K562 (cell line): ENCODE measurements around the gene TMEM164. TPM values are rescaled to one million over a fixed set of nuclear protein-coding genes. Genes with fewer than 3 reads are reported as not detected.

Source experiments
- CEBPB ChIP-seq: fragments of 450-650 bp; IDR thresholded peaks from 2 replicates; pipeline ENCODE4 v1.6.1; 2016; ENCODE audit warnings: missing genetic modification characterization, missing compliant biosample characterization
- DEAF1 ChIP-seq: fragments of 450-650 bp; formaldehyde crosslinking; IDR thresholded peaks from 2 replicates; pipeline ENCODE4 v1.4.0; 2020; ENCODE audit warnings: mild to moderate bottlenecking, moderate library complexity
- EZH2 ChIP-seq: IDR thresholded peaks from 2 replicates; pipeline ENCODE4 v1.6.1; 2012; ENCODE audit warnings: low read depth, mild to moderate bottlenecking, inconsistent platforms, low read length, borderline replicate concordance
- FOXA1 ChIP-seq: fragments of 450-650 bp; IDR thresholded peaks from 2 replicates; pipeline ENCODE4 v1.6.1; 2016; ENCODE audit warnings: mild to moderate bottlenecking, borderline replicate concordance
- NFE2 ChIP-seq: IDR thresholded peaks from 2 replicates; pipeline ENCODE4 v1.6.1; 2014; ENCODE audit warnings: antibody characterized with exemption, low read depth
- POLR2A ChIP-seq: fragments of 450-650 bp; conservative IDR thresholded peaks from 2 replicates; pipeline ENCODE4 v1.6.1; 2016
- SIN3B ChIP-seq: fragments of 450-650 bp; IDR thresholded peaks from 2 replicates; pipeline ENCODE4 v1.6.1; 2017; ENCODE audit warnings: low read depth, mild to moderate bottlenecking, moderate library complexity
- SOX6 ChIP-seq: fragments of 450-650 bp; IDR thresholded peaks from 2 replicates; pipeline ENCODE4 v1.6.1; 2014; ENCODE audit warnings: mild to moderate bottlenecking
- ZNF41 ChIP-seq: fragments of 250-450 bp; sonication (Bioruptor Pico); conservative IDR thresholded peaks from 2 replicates; pipeline ENCODE4 v1.4.0; 2020; ENCODE audit warnings: mild to moderate bottlenecking
- polyA plus RNA-seq, 8 experiments: library from polyadenylated mRNA; depleted of rRNA in 4 of 8; stranded (reverse) in 5 of 8; unstranded in 3 of 8; fragments of >200 nt; fragmentation: Nextera tagmentation in 2 of 8; fragmentation: Illumina TruSeq in 1 of 8; extraction: Ambion mirVana in 2 of 8; extraction: Trizol in 1 of 8; gene quantifications; 2 replicates each; pipeline versions ENCODE4 v1.2.1 to v1.2.3, GENCODE V29; 2011 to 2014; ENCODE audit warnings: inconsistent platforms in 1 of 8, missing spikeins in 1 of 8
- total RNA-seq, 7 experiments: library from RNA; depleted of rRNA in 6 of 7; stranded (reverse); fragments of >200 nt in 6 of 7; fragmentation: Illumina TruSeq in 2 of 7; extraction: Trizol in 2 of 7; gene quantifications; 2 replicates each; pipeline versions ENCODE4 v1.2.1 to v1.2.3, GENCODE V29; 2011 to 2021; ENCODE audit warnings: low replicate concordance in 1 of 7
- TF ChIP-seq, protein P1 (sequence below), 2 experiments: fragments of 250-450 bp in 1 of 2; fragments of 450-650 bp in 1 of 2; sonication (Bioruptor Pico) in 1 of 2; IDR thresholded peaks; 2 replicates each; pipeline versions ENCODE4 v1.6.1 to v1.8.0; 2016 to 2021; ENCODE audit warnings: mild to moderate bottlenecking in 2 of 2, moderate library complexity in 2 of 2, missing compliant biosample characterization in 1 of 2, missing genetic modification characterization in 1 of 2
- TF ChIP-seq, protein P2 (sequence below), 2 experiments: fragments of 450-650 bp in 1 of 2; sonication (generic) in 1 of 2; formaldehyde crosslinking in 1 of 2; IDR thresholded peaks; 2 replicates each; pipeline versions ENCODE4 v1.7.1 to v1.9.0; 2016 to 2022; ENCODE audit warnings: inconsistent platforms in 1 of 2, mild to moderate bottlenecking in 1 of 2, missing genetic modification reagents in 1 of 2

Gene TMEM164
- total and polyA plus RNA-seq, 9 of the 15 experiments (the other 6 are each of a cell fraction or from before 2014, with no cell fraction given) = 2.4 to 57.3 (median 23.1) TPM

DNA sequence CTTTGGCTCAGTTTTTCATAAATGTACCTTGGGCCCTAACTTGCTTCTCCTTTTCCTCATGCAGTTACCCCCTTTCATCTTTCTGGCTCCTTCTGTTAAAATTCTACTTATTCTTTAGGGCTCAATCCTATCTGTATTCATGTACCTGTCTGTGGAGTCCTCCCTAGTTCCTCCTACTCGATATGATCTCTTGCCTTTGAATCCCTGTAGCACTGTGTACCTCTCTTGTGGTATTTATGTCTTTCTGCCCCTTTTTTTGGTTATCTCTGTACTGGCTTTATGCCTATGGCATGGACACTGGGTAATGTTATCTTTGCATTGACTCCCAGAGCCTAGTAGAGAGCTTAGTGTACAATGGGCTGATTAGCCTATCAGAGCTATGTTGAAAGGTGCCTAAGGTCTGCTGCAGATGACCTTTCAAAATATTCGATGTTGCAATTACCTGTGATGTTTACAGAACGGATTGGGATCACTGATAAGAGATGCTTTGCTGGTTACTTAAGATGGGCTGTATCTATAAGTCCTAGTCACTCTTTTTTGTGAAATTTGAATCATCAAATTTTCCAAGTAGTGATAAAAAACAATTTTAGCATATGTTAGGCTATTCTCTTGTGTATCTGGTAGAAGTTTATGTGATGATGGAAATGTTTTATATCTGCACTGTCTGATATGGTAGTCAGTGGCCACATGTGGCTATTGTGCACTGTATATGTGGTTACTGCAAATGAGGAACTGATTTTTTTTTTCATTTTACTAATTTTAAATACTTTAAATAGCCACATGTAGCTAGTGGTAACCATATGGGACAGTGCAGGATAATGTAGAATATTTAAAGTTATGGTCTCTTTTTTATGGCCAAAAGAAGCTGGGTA lies 33.5 kb downstream of the TMEM164 start (continued):
- TF ChIP-seq, protein P1, sequence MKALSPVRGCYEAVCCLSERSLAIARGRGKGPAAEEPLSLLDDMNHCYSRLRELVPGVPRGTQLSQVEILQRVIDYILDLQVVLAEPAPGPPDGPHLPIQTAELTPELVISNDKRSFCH (CRISPR knock-in tag; IDR thresholded peaks at IDR 0.05) = no peak
- TF ChIP-seq, protein P1 (tag; IDR thresholded peaks at IDR 0.05) = peak; percentile 94
- TF ChIP-seq FOXA1 (no peak), ZNF41 (no peak), SIN3B (no peak), CEBPB (tag) (peak; percentile 79), EZH2 (no peak), SOX6 (peak; percentile 19; the same call in 1 of the 2 replicates), DEAF1 (CRISPR knock-in tag) (no peak), POLR2A (no peak), NFE2 (no peak)
- TF ChIP-seq, protein P2, sequence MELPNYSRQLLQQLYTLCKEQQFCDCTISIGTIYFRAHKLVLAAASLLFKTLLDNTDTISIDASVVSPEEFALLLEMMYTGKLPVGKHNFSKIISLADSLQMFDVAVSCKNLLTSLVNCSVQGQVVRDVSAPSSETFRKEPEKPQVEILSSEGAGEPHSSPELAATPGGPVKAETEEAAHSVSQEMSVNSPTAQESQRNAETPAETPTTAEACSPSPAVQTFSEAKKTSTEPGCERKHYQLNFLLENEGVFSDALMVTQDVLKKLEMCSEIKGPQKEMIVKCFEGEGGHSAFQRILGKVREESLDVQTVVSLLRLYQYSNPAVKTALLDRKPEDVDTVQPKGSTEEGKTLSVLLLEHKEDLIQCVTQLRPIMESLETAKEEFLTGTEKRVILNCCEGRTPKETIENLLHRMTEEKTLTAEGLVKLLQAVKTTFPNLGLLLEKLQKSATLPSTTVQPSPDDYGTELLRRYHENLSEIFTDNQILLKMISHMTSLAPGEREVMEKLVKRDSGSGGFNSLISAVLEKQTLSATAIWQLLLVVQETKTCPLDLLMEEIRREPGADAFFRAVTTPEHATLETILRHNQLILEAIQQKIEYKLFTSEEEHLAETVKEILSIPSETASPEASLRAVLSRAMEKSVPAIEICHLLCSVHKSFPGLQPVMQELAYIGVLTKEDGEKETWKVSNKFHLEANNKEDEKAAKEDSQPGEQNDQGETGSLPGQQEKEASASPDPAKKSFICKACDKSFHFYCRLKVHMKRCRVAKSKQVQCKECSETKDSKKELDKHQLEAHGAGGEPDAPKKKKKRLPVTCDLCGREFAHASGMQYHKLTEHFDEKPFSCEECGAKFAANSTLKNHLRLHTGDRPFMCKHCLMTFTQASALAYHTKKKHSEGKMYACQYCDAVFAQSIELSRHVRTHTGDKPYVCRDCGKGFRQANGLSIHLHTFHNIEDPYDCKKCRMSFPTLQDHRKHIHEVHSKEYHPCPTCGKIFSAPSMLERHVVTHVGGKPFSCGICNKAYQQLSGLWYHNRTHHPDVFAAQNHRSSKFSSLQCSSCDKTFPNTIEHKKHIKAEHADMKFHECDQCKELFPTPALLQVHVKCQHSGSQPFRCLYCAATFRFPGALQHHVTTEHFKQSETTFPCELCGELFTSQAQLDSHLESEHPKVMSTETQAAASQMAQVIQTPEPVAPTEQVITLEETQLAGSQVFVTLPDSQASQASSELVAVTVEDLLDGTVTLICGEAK (IDR thresholded peaks at IDR 0.05) = no peak
- TF ChIP-seq, protein P2 (CRISPR knock-in tag; IDR thresholded peaks at IDR 0.05) = no peak
